H9 (cell line): ENCODE measurements around the gene ZDHHC19. TPM values are rescaled to one million over a fixed set of nuclear protein-coding genes. Genes with fewer than 3 reads are reported as not detected.

Experiments used
- DNase-seq: peaks from one replicate; pipeline ENCODE4 v3.0.0-alpha.2; 2017
- H2AFZ ChIP-seq: one replicate; pipeline ENCODE4 v1.6.1; 2013; ENCODE audit warnings: mild to moderate bottlenecking, low read length, control low read depth, moderate library complexity
- H2AK5ac ChIP-seq: 2 replicates; pipeline ENCODE4 v1.6.1; 2013; ENCODE audit warnings: low read length, control low read depth, mixed read lengths; ENCODE audit not compliant: insufficient read length
- H2BK120ac ChIP-seq: one replicate; pipeline ENCODE4 v1.6.1; 2013; ENCODE audit warnings: low read depth, mild to moderate bottlenecking, low read length, control low read depth, inconsistent platforms; ENCODE audit not compliant: poor library complexity, severe bottlenecking
- H2BK12ac ChIP-seq: 2 replicates; pipeline ENCODE4 v1.6.1; 2013; ENCODE audit warnings: low read length, control low read depth, mixed read lengths, low read depth; ENCODE audit not compliant: insufficient read length
- H2BK15ac ChIP-seq: 2 replicates; pipeline ENCODE4 v1.6.1; 2013; ENCODE audit warnings: low read depth, low read length, control low read depth
- H2BK20ac ChIP-seq: one replicate; pipeline ENCODE4 v1.6.1; 2013; ENCODE audit warnings: low read depth, mild to moderate bottlenecking, low read length, control low read depth, inconsistent platforms; ENCODE audit not compliant: poor library complexity, severe bottlenecking
- H2BK5ac ChIP-seq: 2 replicates; pipeline ENCODE4 v1.6.1; 2013; ENCODE audit warnings: low read length, control low read depth, mixed read lengths; ENCODE audit not compliant: insufficient read length
- H3K14ac ChIP-seq: 2 replicates; pipeline ENCODE4 v1.6.1; 2013; ENCODE audit warnings: low read length, control low read depth; ENCODE audit not compliant: insufficient read depth
- H3K18ac ChIP-seq: 2 replicates; pipeline ENCODE4 v1.6.1; 2013; ENCODE audit warnings: low read depth, mild to moderate bottlenecking, mixed read lengths, low read length, control low read depth; ENCODE audit not compliant: insufficient read length
- H3K23ac ChIP-seq: 2 replicates; pipeline ENCODE4 v1.6.1; 2013; ENCODE audit warnings: low read length, control low read depth, mixed read lengths, low read depth; ENCODE audit not compliant: insufficient read length
- H3K23me2 ChIP-seq: 2 replicates; pipeline ENCODE4 v1.6.1; 2013; ENCODE audit warnings: low read depth, mild to moderate bottlenecking, mixed read lengths, low read length, control low read depth; ENCODE audit not compliant: insufficient read length, poor library complexity, severe bottlenecking
- H3K27ac ChIP-seq: 2 replicates; pipeline ENCODE4 v1.5.1; 2013; ENCODE audit warnings: low read length, control low read depth, mixed read lengths, low read depth; ENCODE audit not compliant: insufficient read length
- H3K27me3 ChIP-seq: 2 replicates; pipeline ENCODE4 v1.6.1; 2013; ENCODE audit warnings: low read length, control low read depth, inconsistent platforms; ENCODE audit not compliant: insufficient read depth
- H3K4ac ChIP-seq: 2 replicates; pipeline ENCODE4 v1.6.1; 2013; ENCODE audit warnings: low read depth, mild to moderate bottlenecking, control low read depth, inconsistent platforms, low read length, moderate library complexity
- H3K4me1 ChIP-seq: 2 replicates; pipeline ENCODE4 v1.6.1; 2013; ENCODE audit warnings: low read length, control low read depth, inconsistent platforms; ENCODE audit not compliant: insufficient read depth
- H3K4me2 ChIP-seq: 2 replicates; pipeline ENCODE4 v1.6.1; 2013; ENCODE audit warnings: low read length, control low read depth, mixed read lengths; ENCODE audit not compliant: insufficient read length, insufficient read depth
- H3K56ac ChIP-seq: 2 replicates; pipeline ENCODE4 v1.6.1; 2013; ENCODE audit warnings: low read depth, mild to moderate bottlenecking, mixed read lengths, low read length, control low read depth; ENCODE audit not compliant: insufficient read length
- H3K79me1 ChIP-seq: 2 replicates; pipeline ENCODE4 v1.6.1; 2013; ENCODE audit warnings: low read depth, mild to moderate bottlenecking, moderate library complexity, low read length, control low read depth, inconsistent platforms; ENCODE audit not compliant: insufficient read depth, poor library complexity, severe bottlenecking
- H3K79me2 ChIP-seq: 2 replicates; pipeline ENCODE4 v1.6.1; 2013; ENCODE audit warnings: low read length, control low read depth, inconsistent platforms; ENCODE audit not compliant: insufficient read depth
- H3K9ac ChIP-seq: 2 replicates; pipeline ENCODE4 v1.6.1; 2013; ENCODE audit warnings: low read length, control low read depth, mixed read lengths; ENCODE audit not compliant: insufficient read length; ENCODE audit errors: extremely low read depth
- H3K9me3 ChIP-seq: one replicate; pipeline ENCODE4 v1.6.1; 2013; ENCODE audit warnings: low read depth, low read length, inconsistent platforms; ENCODE audit not compliant: control insufficient read depth
- H3T11ph ChIP-seq: one replicate; pipeline ENCODE4 v1.6.1; 2013; ENCODE audit warnings: mild to moderate bottlenecking, low read length, control low read depth, inconsistent platforms
- H4K20me1 ChIP-seq: one replicate; pipeline ENCODE4 v1.6.1; 2013; ENCODE audit not compliant: control insufficient read depth, insufficient read length, insufficient read depth
- H4K5ac ChIP-seq: 2 replicates; pipeline ENCODE4 v1.6.1; 2013; ENCODE audit warnings: low read depth, mild to moderate bottlenecking, mixed read lengths, low read length, control low read depth; ENCODE audit not compliant: insufficient read length
- H4K8ac ChIP-seq: replicated peaks from 2 replicates; pipeline ENCODE4 v1.6.1; 2013; ENCODE audit warnings: low read length, control low read depth, mixed read lengths, low read depth; ENCODE audit not compliant: insufficient read length
- H4K91ac ChIP-seq: 2 replicates; pipeline ENCODE4 v1.6.1; 2013; ENCODE audit warnings: low read depth, mild to moderate bottlenecking, moderate library complexity, mixed read lengths, low read length, control low read depth; ENCODE audit not compliant: insufficient read length
- H3K27ac Mint-ChIP-seq, 3 experiments: 2 replicates in 2 of 3; 3 replicates in 1 of 3; pipeline ENCODE4 v1.8.0; 2020 to 2021; ENCODE audit warnings: mixed read lengths in 3 of 3, mild to moderate bottlenecking in 1 of 3, moderate library complexity in 1 of 3
- H3K27me3 Mint-ChIP-seq: 2 replicates; pipeline ENCODE4 v1.8.0; 2021; ENCODE audit warnings: low read depth, mild to moderate bottlenecking, moderate library complexity, mixed read lengths
- H3K36me3 Mint-ChIP-seq, 3 experiments: 2 replicates in 2 of 3; 3 replicates in 1 of 3; pipeline ENCODE4 v1.8.0; 2020 to 2021; ENCODE audit warnings: low read depth in 3 of 3, mixed read lengths in 3 of 3; ENCODE audit not compliant: insufficient read depth in 1 of 3
- H3K4me1 Mint-ChIP-seq, 2 experiments: 2 replicates each; pipeline ENCODE4 v1.8.0; 2020; ENCODE audit warnings: mixed read lengths in 2 of 2
- H3K4me3 Mint-ChIP-seq, 2 experiments: 2 replicates in 1 of 2; 3 replicates in 1 of 2; pipeline ENCODE4 v1.8.0; 2020 to 2021; ENCODE audit warnings: mild to moderate bottlenecking in 2 of 2, mixed read lengths in 2 of 2, moderate library complexity in 1 of 2
- H3K9me3 Mint-ChIP-seq, 2 experiments: 2 replicates in 1 of 2; 3 replicates in 1 of 2; pipeline ENCODE4 v1.8.0; 2020; ENCODE audit warnings: mild to moderate bottlenecking in 2 of 2, mixed read lengths in 2 of 2, moderate library complexity in 1 of 2
- WGBS: extraction: QIAGEN DNeasy Blood & Tissue Kit; methylation state at CpG from one replicate; pipeline ENCODE4 v1.1.7; 2013; ENCODE audit warnings: missing lambda C conversion rate, low lambda C conversion rate, mixed read lengths; ENCODE audit not compliant: insufficient read length; ENCODE audit errors: extremely low coverage; 5-methylcytosine and 5-hydroxymethylcytosine counted together
- total RNA-seq: library from RNA; stranded (reverse); gene quantifications from 2 replicates; pipeline ENCODE4 v1.2.1, GENCODE V29; 2021
- TF ChIP-seq, protein P1 (sequence below): fragments of 200-600 bp; sonication (generic); conservative IDR thresholded peaks from 3 replicates; pipeline ENCODE4 v1.8.0; 2021; ENCODE audit warnings: antibody characterized with exemption, mild to moderate bottlenecking

The ZDHHC19 gene
- total RNA-seq, 1 experiment from 2014 or later: 2.2 TPM

DNA sequence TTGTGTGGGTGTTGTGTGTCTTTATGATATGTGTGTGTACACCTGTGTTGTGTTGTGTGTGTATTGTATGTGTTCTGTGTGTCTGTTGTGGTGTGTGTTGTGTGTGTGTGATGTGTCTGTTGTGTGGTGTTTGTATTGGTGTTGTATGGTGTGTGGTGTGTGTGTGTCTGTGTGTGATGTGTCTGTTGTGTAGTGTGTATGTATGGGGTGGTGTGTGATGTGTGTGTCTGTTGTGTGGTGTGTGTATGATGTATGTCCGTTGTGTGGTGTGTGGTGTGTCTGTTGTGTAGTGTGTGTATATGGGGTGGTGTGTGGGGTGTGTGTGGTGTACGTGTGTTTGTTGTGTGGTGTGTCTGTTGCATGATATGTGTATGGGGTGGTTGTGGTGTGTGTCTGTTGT, 46.6 kb downstream of the ZDHHC19 start:
- H2BK120ac ChIP-seq: no peak overlapping the region
- no peak overlapping the region for H3K14ac ChIP-seq
- H3K27me3 Mint-ChIP-seq: no peaks in the 10 kb centered on the region
- H3K9me3 ChIP-seq: no peaks in the 10 kb centered on the region
- H3K79me1 ChIP-seq: no peaks in the 10 kb centered on the region
- H4K20me1 ChIP-seq: no peaks in the 10 kb centered on the region
- H3K56ac ChIP-seq: no peak overlapping the region
- H3K4ac ChIP-seq: no peak overlapping the region; the same call in 1 of the 2 replicates
- H2BK20ac ChIP-seq: no peak overlapping the region
- no peak overlapping the region for H4K5ac ChIP-seq
- no peak overlapping the region for H3K27ac ChIP-seq
- peak overlapping the region; percentile 37 for H3K18ac ChIP-seq
- no peak overlapping the region for H4K8ac ChIP-seq
- no peak overlapping the region for H2BK12ac ChIP-seq
- WGBS: 100% methylated on average over 2 of the region's 2 CpGs
- no peak overlapping the region for H4K91ac ChIP-seq
- no peak overlapping the region for H3K4me3 Mint-ChIP-seq
- TF ChIP-seq, protein P1, sequence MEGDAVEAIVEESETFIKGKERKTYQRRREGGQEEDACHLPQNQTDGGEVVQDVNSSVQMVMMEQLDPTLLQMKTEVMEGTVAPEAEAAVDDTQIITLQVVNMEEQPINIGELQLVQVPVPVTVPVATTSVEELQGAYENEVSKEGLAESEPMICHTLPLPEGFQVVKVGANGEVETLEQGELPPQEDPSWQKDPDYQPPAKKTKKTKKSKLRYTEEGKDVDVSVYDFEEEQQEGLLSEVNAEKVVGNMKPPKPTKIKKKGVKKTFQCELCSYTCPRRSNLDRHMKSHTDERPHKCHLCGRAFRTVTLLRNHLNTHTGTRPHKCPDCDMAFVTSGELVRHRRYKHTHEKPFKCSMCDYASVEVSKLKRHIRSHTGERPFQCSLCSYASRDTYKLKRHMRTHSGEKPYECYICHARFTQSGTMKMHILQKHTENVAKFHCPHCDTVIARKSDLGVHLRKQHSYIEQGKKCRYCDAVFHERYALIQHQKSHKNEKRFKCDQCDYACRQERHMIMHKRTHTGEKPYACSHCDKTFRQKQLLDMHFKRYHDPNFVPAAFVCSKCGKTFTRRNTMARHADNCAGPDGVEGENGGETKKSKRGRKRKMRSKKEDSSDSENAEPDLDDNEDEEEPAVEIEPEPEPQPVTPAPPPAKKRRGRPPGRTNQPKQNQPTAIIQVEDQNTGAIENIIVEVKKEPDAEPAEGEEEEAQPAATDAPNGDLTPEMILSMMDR: no peak
- DNase-seq: no peak
- H2BK15ac ChIP-seq: no peak overlapping the region
- H3K27me3 ChIP-seq: no peaks in the 10 kb centered on the region
- H3T11ph ChIP-seq: no peak overlapping the region
- H3K23me2 ChIP-seq: no peaks in the 10 kb centered on the region
- H3K79me2 ChIP-seq: no peaks in the 10 kb centered on the region
- H3K4me2 ChIP-seq: no peak overlapping the region
- no peaks in the 10 kb centered on the region; the same call in 1 of the 2 replicates for H3K4me1 ChIP-seq
- H2AK5ac ChIP-seq: no peak overlapping the region
- no peaks in the 10 kb centered on the region for H3K9me3 Mint-ChIP-seq
- no peak overlapping the region for H3K27ac Mint-ChIP-seq
- no peak overlapping the region for H2BK5ac ChIP-seq
- no peak overlapping the region for H2AFZ ChIP-seq
- no peak overlapping the region for H3K23ac ChIP-seq
- peaks cover 6 to 11% of the 10 kb centered on the region in 2 experiments for H3K4me1 Mint-ChIP-seq
- H3K9ac ChIP-seq: no peak overlapping the region
- no peaks in the 10 kb centered on the region for H3K36me3 Mint-ChIP-seq
